22Rv1 (cell line): ENCODE data around the gene BAHCC1.

Experiments used
- ZFX ChIP-seq: fragments of 450-650 bp; IDR thresholded peaks from 2 replicates; pipeline ENCODE4 v1.6.1; 2017; ENCODE audit warnings: antibody characterized with exemption, borderline replicate concordance
- TF ChIP-seq, protein P1 (sequence below): fragments of 450-650 bp; IDR thresholded peaks from 2 replicates; pipeline ENCODE4 v1.5.1; 2017; ENCODE audit warnings: mild to moderate bottlenecking

GRCh38 chr17:81443269-81443668, 48.0 kb downstream of the BAHCC1 start:
- TF ChIP-seq, protein P1, sequence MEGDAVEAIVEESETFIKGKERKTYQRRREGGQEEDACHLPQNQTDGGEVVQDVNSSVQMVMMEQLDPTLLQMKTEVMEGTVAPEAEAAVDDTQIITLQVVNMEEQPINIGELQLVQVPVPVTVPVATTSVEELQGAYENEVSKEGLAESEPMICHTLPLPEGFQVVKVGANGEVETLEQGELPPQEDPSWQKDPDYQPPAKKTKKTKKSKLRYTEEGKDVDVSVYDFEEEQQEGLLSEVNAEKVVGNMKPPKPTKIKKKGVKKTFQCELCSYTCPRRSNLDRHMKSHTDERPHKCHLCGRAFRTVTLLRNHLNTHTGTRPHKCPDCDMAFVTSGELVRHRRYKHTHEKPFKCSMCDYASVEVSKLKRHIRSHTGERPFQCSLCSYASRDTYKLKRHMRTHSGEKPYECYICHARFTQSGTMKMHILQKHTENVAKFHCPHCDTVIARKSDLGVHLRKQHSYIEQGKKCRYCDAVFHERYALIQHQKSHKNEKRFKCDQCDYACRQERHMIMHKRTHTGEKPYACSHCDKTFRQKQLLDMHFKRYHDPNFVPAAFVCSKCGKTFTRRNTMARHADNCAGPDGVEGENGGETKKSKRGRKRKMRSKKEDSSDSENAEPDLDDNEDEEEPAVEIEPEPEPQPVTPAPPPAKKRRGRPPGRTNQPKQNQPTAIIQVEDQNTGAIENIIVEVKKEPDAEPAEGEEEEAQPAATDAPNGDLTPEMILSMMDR, result no peak
- no peak for TF ChIP-seq ZFX
